K562 (cell line): ENCODE data around the gene LGR6. TPM values are rescaled to one million over a fixed set of nuclear protein-coding genes. Genes with fewer than 3 reads are reported as not detected.

Experiments used
- ATAC-seq: fragments of 200-7000 bp; cut with Tn5 transposase; 3 replicates; pipeline ENCODE4 v1.9.1; 2020; ENCODE audit warnings: moderate library complexity
- BruUV-seq: library from RNA; stranded (reverse); fragments of 400-500 nt; replicated peaks from 2 replicates; lab custom pipeline; 2021; lab: Mats Ljungman, UMichigan
- CTCF ChIA-PET: fragments of 300-600 bp; formaldehyde crosslinking; extraction: SDS; loops from one replicate; lab custom pipeline; 2021; ENCODE audit warnings: low intra/inter-chr PET ratio; lab: Yijun Ruan, JAX
- POLR2A ChIA-PET: fragments of 300-600, 350-650 bp; sonication (Branson Sonifier 250); formaldehyde crosslinking; extraction: SDS; loops from one replicate; lab custom pipeline; 2021; ENCODE audit warnings: antibody characterized with exemption, inconsistent platforms; lab: Yijun Ruan, JAX
- DNase-seq, 4 experiments: peaks; one replicate each; pipeline versions ENCODE4 v3.0.0 to v3.0.0-alpha.2; 2011 to 2018; ENCODE audit warnings: low spot score in 3 of 4, mixed read lengths in 3 of 4; ENCODE audit errors: extremely low read depth in 1 of 4
- FAIRE-seq: peaks from 2 replicates; lab custom pipeline; 2011; peaks lifted over from hg19 to GRCh38; lab: Jason Lieb, UNC
- H2AFZ ChIP-seq: 2 replicates; pipeline ENCODE4 v1.6.0; 2011; ENCODE audit warnings: low read depth, low read length, control low read depth, inconsistent platforms
- H3K27ac ChIP-seq: fragments of 200-600 bp; 3 replicates; pipeline ENCODE4 v1.8.0; 2011; ENCODE audit warnings: low read depth, mild to moderate bottlenecking, control low read depth, inconsistent platforms, low read length, moderate library complexity, mixed read lengths; ENCODE audit errors: extremely low read depth
- H3K27me3 ChIP-seq, 2 experiments: fragments of 300-600 bp in 1 of 2; 2 replicates in 1 of 2; 3 replicates in 1 of 2; pipeline versions ENCODE4 v1.6.0 to v1.8.0; 2011; ENCODE audit warnings: inconsistent platforms in 2 of 2, low read length in 2 of 2, mild to moderate bottlenecking in 1 of 2, mixed read lengths in 1 of 2, moderate library complexity in 1 of 2; ENCODE audit not compliant: control insufficient read depth in 2 of 2, insufficient read depth in 2 of 2
- H3K36me3 ChIP-seq: fragments of 300-600 bp; 3 replicates; pipeline ENCODE4 v1.8.0; 2011; ENCODE audit warnings: mild to moderate bottlenecking, low read length, inconsistent platforms; ENCODE audit not compliant: control insufficient read depth, insufficient read depth
- H3K4me1 ChIP-seq, 2 experiments: fragments of 200-600 bp in 1 of 2; replicated peaks in 1 of 2; 2 replicates in 1 of 2; 3 replicates in 1 of 2; pipeline versions ENCODE4 v1.5.1 to v1.8.0; 2011; ENCODE audit warnings: inconsistent platforms in 2 of 2, low read length in 2 of 2, mild to moderate bottlenecking in 1 of 2, mixed read lengths in 1 of 2, moderate library complexity in 1 of 2; ENCODE audit not compliant: control insufficient read depth in 2 of 2, insufficient read depth in 2 of 2
- H3K4me2 ChIP-seq: 2 replicates; pipeline ENCODE4 v1.6.1; 2011; ENCODE audit warnings: low read length, control low read depth, inconsistent platforms, mixed read lengths; ENCODE audit not compliant: insufficient read depth
- H3K4me3 ChIP-seq: fragments of 200-600 bp; sonication (generic), shearing (Covaris generic); 2 replicates; pipeline ENCODE4 v1.5.1; 2016; ENCODE audit warnings: control low read depth, inconsistent platforms
- H3K79me2 ChIP-seq: fragments of 200-600 bp; 3 replicates; pipeline ENCODE4 v1.8.0; 2011; ENCODE audit warnings: low read length, inconsistent platforms; ENCODE audit not compliant: control insufficient read depth, insufficient read depth
- H3K9ac ChIP-seq, 2 experiments: 2 replicates each; pipeline versions ENCODE4 v1.6.0 to v1.6.1; 2011; ENCODE audit warnings: low read depth in 2 of 2, low read length in 2 of 2, control low read depth in 1 of 2, inconsistent platforms in 1 of 2, mild to moderate bottlenecking in 1 of 2, mixed read lengths in 1 of 2; ENCODE audit not compliant: insufficient read depth in 1 of 2
- H3K9me1 ChIP-seq: one replicate; pipeline ENCODE4 v1.6.0; 2011; ENCODE audit warnings: inconsistent platforms, mild to moderate bottlenecking, low read length, moderate library complexity; ENCODE audit not compliant: control insufficient read depth, insufficient read depth
- H3K9me3 ChIP-seq: replicated peaks from 2 replicates; pipeline ENCODE4 v1.5.1; 2011; ENCODE audit warnings: low read depth, low read length, inconsistent platforms; ENCODE audit not compliant: control insufficient read depth, insufficient read depth
- H4K20me1 ChIP-seq: replicated peaks from 2 replicates; pipeline ENCODE4 v1.6.1; 2011; ENCODE audit warnings: low read length, inconsistent platforms, mixed read lengths; ENCODE audit not compliant: control insufficient read depth, insufficient read depth
- BACH1 ChIP-seq: fragments of 200-800 bp; sonication (Bioruptor generic); IDR thresholded peaks from 2 replicates; pipeline ENCODE4 v1.6.1; 2016; ENCODE audit warnings: missing genetic modification characterization, missing compliant biosample characterization
- BCL6 ChIP-seq: fragments of 250-450 bp; sonication (Bioruptor Pico); IDR thresholded peaks from 2 replicates; pipeline ENCODE4 v1.4.0; 2020
- CBX1 ChIP-seq: sonication (generic); IDR thresholded peaks from 2 replicates; pipeline ENCODE4 v1.6.1; 2016; ENCODE audit warnings: antibody characterized with exemption, low read depth, mild to moderate bottlenecking
- ETS2 ChIP-seq: IDR thresholded peaks from 2 replicates; pipeline ENCODE4 v1.6.1; 2016; ENCODE audit warnings: borderline replicate concordance, missing genetic modification characterization, mild to moderate bottlenecking, moderate library complexity, missing compliant biosample characterization; ENCODE audit not compliant: poor library complexity, severe bottlenecking
- MITF ChIP-seq: IDR thresholded peaks from 2 replicates; pipeline ENCODE4 v1.6.1; 2014; ENCODE audit warnings: antibody characterized with exemption
- NCOR1 ChIP-seq: fragments of 450-650 bp; IDR thresholded peaks from 2 replicates; pipeline ENCODE4 v1.6.1; 2016; ENCODE audit warnings: mild to moderate bottlenecking, moderate library complexity
- RNF219 ChIP-seq: fragments of 250-450 bp; sonication (Bioruptor Pico); IDR thresholded peaks from 2 replicates; pipeline ENCODE4 v1.5.0; 2022; ENCODE audit warnings: mild to moderate bottlenecking
- ZNF384 ChIP-seq: IDR thresholded peaks from 2 replicates; pipeline ENCODE4 v1.6.1; 2012; ENCODE audit warnings: low read depth, low read length, improper control_type of control experiment
- ZNF695 ChIP-seq: fragments of 450-650 bp; formaldehyde crosslinking; IDR thresholded peaks from 2 replicates; pipeline ENCODE4 v1.4.0; 2020; ENCODE audit warnings: mild to moderate bottlenecking, moderate library complexity
- WGBS: fragments of 100-300 bp; shearing (Covaris generic); methylation state at CpG from one replicate; pipeline ENCODE4 v1.1.6; 2016; ENCODE audit warnings: low coverage, mixed read lengths; ENCODE audit not compliant: insufficient coverage; ENCODE audit errors: missing lambda C conversion rate; 5-methylcytosine and 5-hydroxymethylcytosine counted together
- in situ Hi-C: fragments of 300-500 bp; cut with MboI; formaldehyde crosslinking; loops from 4 replicates; pipeline ENCODE4 v1.15.0; 2018; ENCODE audit warnings: inconsistent platforms, mixed read lengths
- intact Hi-C: fragments of 100-400 bp; cut with micrococcal nuclease; formaldehyde crosslinking; loops from 2 replicates; pipeline ENCODE4 v1.14.2; 2022
- polyA plus RNA-seq, 8 experiments: library from polyadenylated mRNA; depleted of rRNA in 4 of 8; stranded (reverse) in 5 of 8; unstranded in 3 of 8; fragments of >200 nt; fragmentation: Nextera tagmentation in 2 of 8; fragmentation: Illumina TruSeq in 1 of 8; extraction: Ambion mirVana in 2 of 8; extraction: Trizol in 1 of 8; gene quantifications; 2 replicates each; pipeline versions ENCODE4 v1.2.1 to v1.2.3, GENCODE V29; 2011 to 2014; ENCODE audit warnings: inconsistent platforms in 1 of 8, missing spikeins in 1 of 8
- total RNA-seq, 7 experiments: library from RNA; depleted of rRNA in 6 of 7; stranded (reverse); fragments of >200 nt in 6 of 7; fragmentation: Illumina TruSeq in 2 of 7; extraction: Trizol in 2 of 7; gene quantifications; 2 replicates each; pipeline versions ENCODE4 v1.2.1 to v1.2.3, GENCODE V29; 2011 to 2021; ENCODE audit warnings: low replicate concordance in 1 of 7

LGR6 gene
- total and polyA plus RNA-seq, 9 of the 15 experiments (the other 6 are each of a cell fraction or from before 2014, with no cell fraction given) = 0.01 to 0.54 (median 0.17) TPM; not detected in 1

- no peaks in the 10 kb centered on the region for H3K79me2 ChIP-seq
- H3K4me3 ChIP-seq = no peak overlapping the region
- 41% methylated on average over 51 of the region's 52 CpGs for WGBS
- no TSS peak for BruUV-seq
- in situ Hi-C loops (loop anchor here (25.0 kb wide), 1 partner anchor 106 kb away; no protein-coding TSS in a partner anchor), intact Hi-C loops (loop anchor here (5.0 kb wide), 1 partner anchor 399 kb away; no protein-coding TSS in a partner anchor)
- ChIA-PET CTCF (no interaction called here), POLR2A (interaction anchor here (0.6 to 1.2 kb wide), 4 partner anchors 10 to 21 kb away, joined by 3 to 5 read pairs (median 4); no protein-coding TSS in a partner anchor)
- H3K27me3 ChIP-seq = peaks cover 18 to 40% of the 10 kb centered on the region in 2 experiments
- no peak; the same call in 2 of the 3 replicates for ATAC-seq
- H4K20me1 ChIP-seq = no peaks in the 10 kb centered on the region
- H3K4me1 ChIP-seq = peaks cover 0 to 12% of the 10 kb centered on the region in 2 experiments; a peak in 1 of 5 replicates
- no peaks in the 10 kb centered on the region for H3K36me3 ChIP-seq
- no peaks in the 10 kb centered on the region for H3K9me3 ChIP-seq
- TF ChIP-seq BACH1 (tag) (no peak), ETS2 (no peak), MITF (no peak), NCOR1 (no peak), RNF219 (no peak), BCL6 (CRISPR knock-in tag) (no peak), ZNF384 (no peak), ZNF695 (CRISPR knock-in tag) (no peak), CBX1 (no peak)
- peak overlapping the region in 1 of 2 experiments; percentile 11; a peak in 1 of 4 replicates for H3K9ac ChIP-seq
- DNase-seq = no peak
- no peak overlapping the region for H3K27ac ChIP-seq
- H3K4me2 ChIP-seq = no peak overlapping the region
- no peaks in the 10 kb centered on the region for H3K9me1 ChIP-seq
- 0 out of 2 replicates have a peak overlapping the region, but pooled peaks have one; percentile 12 for H2AFZ ChIP-seq
- no peak for FAIRE-seq
These were observed 124.6 kb downstream of the LGR6 start for GRCh38 chr1:202317941-202318925.
